GM19468 (cell line): ENCODE results near the gene C5orf24.
A peak's percentile ranks its signal among the peaks of the same experiment; 100 is the strongest.
"Not testable (repeated sequence)": the region's sequence is repeated elsewhere in the genome, so short reads cannot be mapped to it uniquely, and the experiment has no call there.

Experiments
- ATAC-seq: cut with Tn5 transposase; IDR thresholded peaks from one replicate; pipeline ENCODE4 v1.9.1; 2021; ENCODE audit warnings: mild to moderate bottlenecking, moderate library complexity, moderate number of reproducible peaks; ENCODE audit not compliant: unreplicated experiment; ENCODE audit errors: extremely low read depth

C5orf24 gene

DNA sequence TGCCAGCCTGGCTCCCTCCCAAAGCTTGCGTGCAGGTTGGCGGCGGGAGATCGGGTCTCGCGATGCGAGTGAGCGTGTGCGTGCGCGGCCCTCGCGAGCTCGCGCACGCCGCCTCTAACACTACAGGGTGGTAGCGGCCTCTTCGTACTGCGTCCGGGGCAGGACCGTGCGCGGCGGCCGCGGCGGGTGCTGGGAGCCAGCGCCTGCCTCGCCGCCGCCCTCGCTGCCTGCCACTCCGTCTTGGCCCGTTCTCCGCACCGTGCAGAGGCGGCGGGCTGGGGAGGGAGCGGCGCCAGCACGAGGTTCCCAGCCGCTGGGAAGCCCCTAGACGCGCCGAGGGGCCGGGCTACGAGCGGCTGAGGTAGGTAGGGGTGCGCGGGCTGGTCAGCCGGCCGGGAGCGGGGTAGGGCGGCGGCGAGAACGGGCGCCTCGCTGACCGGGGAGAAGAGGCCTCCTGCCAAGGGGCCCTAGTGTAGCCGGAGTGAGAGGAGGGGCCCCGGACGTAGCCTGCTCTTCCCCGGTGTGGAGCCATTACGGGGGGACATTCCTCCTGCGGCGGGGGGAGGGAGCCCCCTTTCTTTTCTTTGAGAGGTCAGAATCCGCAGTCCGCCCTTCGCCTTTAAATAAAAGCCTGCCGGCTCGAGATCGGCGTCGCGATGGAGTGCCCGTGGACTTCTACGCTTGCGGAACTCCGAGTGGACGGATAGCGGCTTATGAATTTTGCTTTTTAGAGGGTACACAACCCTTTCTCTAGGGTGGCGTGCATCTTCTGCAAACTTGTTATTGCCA, at the start of gene C5orf24:
Gene C5orf24 (plus strand): TSS at position 117 of the 789 bp plus-strand sequence. CDS start 8,933 bp downstream, outside the sequence.
- peak; percentile 92 for ATAC-seq

GRCh38 chr5:134798468-134798867, 47.3 kb upstream of the C5orf24 start:
- ATAC-seq, result no peak

- ATAC-seq, result no peak
Measured at GRCh38 chr5:134803821-134804220, 41.9 kb upstream of the C5orf24 start.

GRCh38 chr5:134813407-134813806, 32.4 kb upstream of the C5orf24 start:
- no peak for ATAC-seq

DNA sequence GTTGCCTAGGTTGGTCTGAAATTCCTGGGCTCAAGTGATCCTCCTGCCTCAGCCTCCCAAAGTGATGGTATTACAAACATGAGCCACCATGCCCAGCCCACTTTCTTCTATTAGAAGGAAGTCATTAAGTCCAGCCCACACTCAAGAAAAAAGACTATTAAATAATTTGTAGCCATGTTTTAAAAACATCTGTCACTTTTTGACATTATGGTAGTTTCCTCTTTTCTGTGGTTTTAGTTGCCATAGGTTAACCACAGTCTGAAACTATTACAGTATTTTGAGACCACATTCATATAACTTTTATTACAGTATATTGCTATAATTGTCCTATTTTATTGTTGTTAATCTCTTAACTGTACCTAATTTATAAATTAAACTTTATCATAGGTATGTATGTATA, 31.9 kb upstream of the C5orf24 start:
- ATAC-seq, result no peak

DNA sequence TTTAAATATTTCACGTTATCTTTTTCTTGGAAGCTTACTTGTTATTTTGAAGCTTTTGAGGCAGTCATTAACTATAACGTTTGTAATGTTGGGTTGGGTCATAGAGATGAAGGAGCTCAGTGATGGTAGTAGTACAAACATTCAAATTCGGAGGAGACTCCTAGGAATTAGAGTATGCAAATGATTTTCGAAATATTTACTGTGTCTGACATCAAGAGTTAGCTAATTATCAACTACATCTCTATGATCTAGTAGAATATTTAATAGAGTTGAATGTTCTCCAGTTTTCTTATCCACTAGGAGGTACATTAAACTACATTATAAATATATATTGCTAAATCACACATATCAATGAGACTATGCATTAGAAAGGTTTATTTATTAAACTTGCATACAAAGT, 28.8 kb upstream of the C5orf24 start:
- no peak for ATAC-seq

- no peak for ATAC-seq
Measured at GRCh38 chr5:134818776-134819175, 27.0 kb upstream of the C5orf24 start.

- ATAC-seq, result no peak
Measured at GRCh38 chr5:134819407-134819963, 26.3 kb upstream of the C5orf24 start.

DNA sequence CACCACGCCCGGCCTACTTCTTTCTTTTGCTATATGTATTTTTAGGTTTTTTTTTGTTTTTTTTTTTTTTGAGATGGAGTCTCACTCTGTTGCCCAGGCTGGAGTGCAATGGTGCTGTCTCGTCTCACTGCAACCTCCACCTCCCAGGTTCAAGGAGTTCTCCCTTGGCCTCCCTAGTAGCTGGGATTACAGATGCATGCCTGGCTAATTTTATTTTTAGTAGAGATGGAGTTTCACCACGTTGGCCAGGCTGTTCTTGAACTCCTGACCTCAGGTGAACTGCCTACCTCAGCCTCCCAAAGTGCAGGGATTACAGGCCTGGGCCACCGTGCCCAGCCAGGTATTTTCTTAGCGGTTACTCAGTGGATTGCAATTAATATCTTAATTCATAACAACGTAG, 23.9 kb upstream of the C5orf24 start:
- no peak for ATAC-seq

- ATAC-seq, result no peak
Measured at GRCh38 chr5:134824681-134825080, 21.1 kb upstream of the C5orf24 start.

DNA sequence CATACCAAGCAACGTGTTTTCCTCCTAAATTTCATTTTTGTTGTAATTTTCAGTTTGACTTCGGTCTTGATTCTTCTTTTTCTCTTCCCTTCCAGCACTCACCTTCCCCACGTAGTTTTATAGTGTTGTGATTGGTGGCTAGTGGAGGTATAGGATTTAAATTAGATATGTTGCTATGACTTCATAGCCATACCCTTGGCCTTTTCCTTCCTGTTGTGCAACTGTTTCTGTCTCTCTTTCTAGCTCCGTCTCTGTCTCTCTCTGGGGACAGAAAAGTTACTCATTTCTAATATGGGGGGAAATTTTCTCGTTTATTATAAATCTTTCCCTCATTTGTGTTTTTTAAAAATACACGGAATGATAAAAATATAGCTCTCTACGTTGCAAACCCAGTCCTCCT, 20.6 kb upstream of the C5orf24 start:
- no peak for ATAC-seq

GRCh38 chr5:134833340-134834032, 12.3 kb upstream of the C5orf24 start:
- ATAC-seq, result no peak

GRCh38 chr5:134835623-134836022, 10.1 kb upstream of the C5orf24 start:
- ATAC-seq, result no peak

DNA sequence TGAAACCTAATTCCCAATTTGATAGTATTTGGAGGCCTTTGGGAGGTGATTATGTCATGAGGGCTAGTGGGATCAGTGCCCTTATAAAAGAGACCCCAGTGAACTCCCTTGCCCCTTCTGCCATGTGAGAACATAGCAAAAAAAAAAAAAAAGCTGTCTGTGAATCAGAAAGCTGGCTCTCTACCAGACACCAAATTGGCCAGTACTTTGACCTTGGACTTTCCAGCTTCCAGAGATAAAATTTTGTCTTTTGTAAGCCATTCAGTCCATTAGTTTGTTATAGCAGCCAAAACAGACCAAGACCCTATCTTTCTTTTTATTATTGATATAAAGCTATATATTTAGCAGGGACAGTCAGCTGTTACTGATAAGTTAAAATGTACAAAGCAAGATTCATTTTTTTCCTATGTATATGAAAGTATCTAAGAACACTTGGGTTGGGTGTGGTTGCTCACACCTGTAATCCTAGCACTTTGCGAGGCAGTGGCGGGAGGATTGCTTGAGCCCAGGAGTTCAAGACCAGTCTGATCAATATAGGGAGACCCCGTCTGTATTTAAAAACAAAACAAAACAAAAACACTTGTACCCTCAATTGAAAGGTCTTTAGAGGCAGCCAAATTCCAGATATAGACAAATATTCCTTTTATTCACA, 8.1 kb upstream of the C5orf24 start:
- no peak for ATAC-seq

GRCh38 chr5:134838361-134838760, 7.4 kb upstream of the C5orf24 start:
- not testable (repeated sequence) for ATAC-seq

- no peak for ATAC-seq
Measured at GRCh38 chr5:134840811-134841210, 5.0 kb upstream of the C5orf24 start.

DNA sequence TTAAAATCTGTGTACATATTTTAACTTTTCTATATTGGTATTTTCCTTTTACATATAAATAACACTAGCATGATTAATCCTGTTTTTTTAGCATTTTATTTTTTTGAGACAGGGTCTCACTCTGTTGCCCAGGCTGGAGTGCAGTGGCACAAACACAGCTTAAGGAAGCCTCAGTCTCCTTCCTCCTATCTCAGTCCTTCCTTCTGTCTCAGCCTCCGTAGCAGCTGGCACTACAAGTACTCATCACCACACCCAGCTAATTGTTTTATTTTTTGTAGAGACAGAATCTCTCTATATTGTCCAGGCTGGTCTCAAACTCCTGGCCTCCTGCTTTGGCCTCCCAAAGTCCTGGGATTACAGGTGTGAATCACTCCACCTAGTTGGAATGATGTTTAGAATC, 1.5 kb upstream of the C5orf24 start:
- no peak for ATAC-seq

- no peak for ATAC-seq
Measured at GRCh38 chr5:134845335-134845851, 375 bp upstream of the C5orf24 start.

- no peak for ATAC-seq
Measured at GRCh38 chr5:134846641-134846960, 833 bp downstream of the C5orf24 start.

- ATAC-seq, result not testable (repeated sequence)
Measured at GRCh38 chr5:134849434-134849933, 3.7 kb downstream of the C5orf24 start.
